Choroid plexus epithelial cell (primary cell): Measurements from ENCODE around the gene UGT2B7.

Experiments used
- DNase-seq: peaks from one replicate; pipeline ENCODE4 v3.0.0-alpha.2; 2010; ENCODE audit warnings: low read depth
- H3K4me3 ChIP-seq: 2 replicates; pipeline ENCODE4 v1.5.1; 2011; ENCODE audit warnings: low read depth, mild to moderate bottlenecking, control low read depth, low read length, moderate library complexity
- CTCF ChIP-seq: conservative IDR thresholded peaks from 2 replicates; pipeline ENCODE4 v1.5.1; 2011; ENCODE audit warnings: low read depth, mild to moderate bottlenecking, control low read depth, inconsistent platforms, low read length, moderate library complexity

The UGT2B7 gene

GRCh38 chr4:69056921-69057550, 39.2 kb upstream of the UGT2B7 start:
- peak; percentile 11 for DNase-seq
- no peak overlapping the region for H3K4me3 ChIP-seq
- no peak for TF ChIP-seq CTCF

GRCh38 chr4:69057620-69058409, 38.5 kb upstream of the UGT2B7 start:
- DNase-seq = peak; percentile 66
- H3K4me3 ChIP-seq = peak overlapping the region; percentile 35
- no peak for TF ChIP-seq CTCF

DNA sequence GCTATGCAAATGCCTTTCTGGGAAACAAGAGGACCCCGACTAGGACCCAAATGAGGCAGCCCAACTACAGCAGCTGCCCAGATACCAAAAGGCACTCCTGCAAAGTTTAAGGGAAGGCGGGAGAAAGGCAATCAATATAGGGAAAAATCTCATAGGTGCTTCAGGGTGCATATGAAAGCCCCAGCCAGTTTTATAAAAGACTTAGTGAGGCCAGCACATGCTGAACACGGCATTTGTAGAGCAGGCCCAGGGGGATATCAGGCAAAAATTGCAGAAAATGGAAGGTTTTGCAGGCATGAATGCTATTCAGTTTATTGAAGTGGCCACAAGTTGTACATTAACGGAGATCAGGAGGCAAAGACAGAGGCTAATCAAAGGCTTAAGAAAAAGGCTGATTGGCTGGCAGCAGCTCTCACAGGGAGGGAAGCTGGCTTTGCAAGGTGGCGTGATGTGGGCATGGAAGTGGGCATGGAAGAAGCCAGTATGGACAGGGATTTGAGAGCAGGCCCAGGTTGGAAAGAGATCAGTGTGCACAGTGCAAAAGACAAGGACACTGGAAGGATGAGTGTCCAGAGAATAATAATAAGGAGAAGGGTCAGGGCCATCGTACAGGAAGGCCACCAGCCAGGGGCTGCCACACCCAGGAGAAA, 37.7 kb upstream of the UGT2B7 start:
- H3K4me3 ChIP-seq = no peak overlapping the region
- DNase-seq = no peak
- no peak for TF ChIP-seq CTCF

GRCh38 chr4:69060651-69061308, 35.5 kb upstream of the UGT2B7 start:
- peak; percentile 44 for TF ChIP-seq CTCF
- peak; percentile 50 for DNase-seq
- H3K4me3 ChIP-seq = no peak overlapping the region

DNA sequence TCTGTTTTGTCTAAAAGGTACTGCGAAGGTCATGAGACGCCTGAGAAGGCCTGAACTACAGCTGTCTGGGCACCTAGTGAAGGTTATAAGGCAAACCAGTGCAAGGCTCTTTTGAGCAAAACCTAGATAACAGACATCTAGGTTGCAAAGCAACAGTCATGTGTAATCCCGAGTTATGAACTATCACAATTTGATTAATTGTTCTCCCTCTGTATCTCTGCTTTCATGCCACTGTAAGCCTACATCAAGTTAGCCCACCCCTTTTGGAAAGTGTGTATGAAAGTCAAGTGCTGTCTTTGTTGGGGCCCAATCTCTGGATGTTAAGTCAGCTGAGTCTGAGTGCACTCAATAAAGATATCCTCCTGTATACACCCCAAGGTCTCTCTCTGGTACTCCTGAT, 31.9 kb upstream of the UGT2B7 start:
- no peak for DNase-seq
- H3K4me3 ChIP-seq = no peak overlapping the region
- no peak for TF ChIP-seq CTCF

DNA sequence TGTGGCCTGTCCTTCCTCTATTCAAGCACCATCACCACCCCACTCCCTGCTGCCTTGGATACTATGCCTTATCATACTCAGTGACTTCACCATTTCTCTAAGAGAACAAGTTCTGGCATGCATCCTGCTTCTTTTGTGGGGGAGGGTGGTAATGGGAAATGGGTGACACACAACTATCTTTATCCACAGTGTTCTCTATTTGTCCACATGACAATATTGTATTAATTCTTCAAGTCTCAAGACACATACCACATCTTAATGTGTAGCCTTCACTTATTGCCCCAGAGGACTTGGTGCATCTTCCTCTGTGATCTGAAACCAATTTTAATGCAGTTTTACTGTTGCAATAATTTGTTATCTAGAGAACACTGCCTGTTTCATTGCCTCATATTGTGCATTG, 29.3 kb upstream of the UGT2B7 start:
- DNase-seq = peak; percentile 35
- no peak overlapping the region for H3K4me3 ChIP-seq
- no peak for TF ChIP-seq CTCF
